Measurements from ENCODE around the gene IGF2BP2.
"Not testable (repeated sequence)": the region's sequence is repeated elsewhere in the genome, so short reads cannot be mapped to it uniquely, and the experiment has no call there.

IGF2BP2 gene

DNA sequence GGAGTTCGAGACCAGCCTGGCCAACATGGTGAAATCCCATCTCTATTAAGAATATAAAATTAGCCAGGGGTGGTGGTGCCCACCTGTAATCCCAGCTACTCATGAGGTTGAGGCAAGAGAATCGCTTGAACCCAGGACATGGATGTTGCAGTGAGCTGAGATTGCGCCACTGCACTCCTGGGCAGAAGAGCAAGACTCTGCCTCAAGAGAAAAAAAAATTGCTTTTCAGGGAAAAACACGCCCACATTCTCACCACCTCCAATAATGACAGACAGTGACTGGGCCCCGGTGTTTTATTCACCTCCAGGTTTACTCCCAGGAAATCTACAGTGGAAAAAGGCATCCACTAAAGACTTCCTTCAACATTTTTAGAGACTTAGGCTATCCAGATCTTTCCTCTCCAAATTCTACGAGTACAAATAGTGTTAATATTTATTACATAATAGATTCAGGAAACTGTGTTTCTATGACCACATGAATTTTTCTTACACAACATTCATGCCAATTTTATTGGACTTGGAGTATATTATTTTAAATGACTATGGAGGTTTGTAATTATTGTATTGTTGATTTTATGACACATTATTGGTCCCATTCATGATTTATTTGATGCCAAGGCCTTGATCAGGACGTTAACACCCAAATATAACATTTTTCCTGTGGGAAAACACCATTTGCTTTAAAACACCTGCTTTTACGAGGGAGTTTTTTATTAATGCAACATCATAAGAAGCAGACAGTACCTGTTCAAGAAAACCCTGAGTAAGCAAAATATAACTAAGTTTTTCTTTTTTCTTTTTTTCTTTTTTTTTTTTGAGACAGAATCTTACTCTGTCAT is 26.6 kb downstream of the IGF2BP2 start:
- DNase-seq, result no peak

GRCh38 chr3:185797108-185797881 is 27.5 kb downstream of the IGF2BP2 start:
- DNase-seq, result no peak

GRCh38 chr3:185796431-185797107 is 28.3 kb downstream of the IGF2BP2 start:
- DNase-seq, result no peak

DNA sequence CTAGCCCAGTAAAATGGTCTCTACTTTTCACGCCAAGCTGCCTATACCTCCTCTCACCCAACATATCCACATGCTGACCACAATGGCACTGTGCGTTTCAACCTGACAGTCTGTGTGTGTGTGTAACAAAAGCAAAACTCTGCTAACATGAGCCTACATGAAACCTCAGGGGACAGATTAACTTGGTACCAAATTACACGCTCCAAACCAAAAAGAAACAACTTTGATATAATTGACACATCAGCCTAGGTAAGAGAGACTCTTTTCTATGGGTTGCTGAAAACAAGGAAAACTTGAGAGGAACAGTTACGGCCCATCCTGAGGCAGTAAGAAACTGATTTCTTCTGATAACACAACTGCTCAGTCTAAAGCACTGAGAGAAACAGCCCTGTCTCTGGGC is 31.5 kb downstream of the IGF2BP2 start:
- no peak for DNase-seq

GRCh38 chr3:185792955-185793354 is 31.9 kb downstream of the IGF2BP2 start:
- DNase-seq, result no peak

DNA sequence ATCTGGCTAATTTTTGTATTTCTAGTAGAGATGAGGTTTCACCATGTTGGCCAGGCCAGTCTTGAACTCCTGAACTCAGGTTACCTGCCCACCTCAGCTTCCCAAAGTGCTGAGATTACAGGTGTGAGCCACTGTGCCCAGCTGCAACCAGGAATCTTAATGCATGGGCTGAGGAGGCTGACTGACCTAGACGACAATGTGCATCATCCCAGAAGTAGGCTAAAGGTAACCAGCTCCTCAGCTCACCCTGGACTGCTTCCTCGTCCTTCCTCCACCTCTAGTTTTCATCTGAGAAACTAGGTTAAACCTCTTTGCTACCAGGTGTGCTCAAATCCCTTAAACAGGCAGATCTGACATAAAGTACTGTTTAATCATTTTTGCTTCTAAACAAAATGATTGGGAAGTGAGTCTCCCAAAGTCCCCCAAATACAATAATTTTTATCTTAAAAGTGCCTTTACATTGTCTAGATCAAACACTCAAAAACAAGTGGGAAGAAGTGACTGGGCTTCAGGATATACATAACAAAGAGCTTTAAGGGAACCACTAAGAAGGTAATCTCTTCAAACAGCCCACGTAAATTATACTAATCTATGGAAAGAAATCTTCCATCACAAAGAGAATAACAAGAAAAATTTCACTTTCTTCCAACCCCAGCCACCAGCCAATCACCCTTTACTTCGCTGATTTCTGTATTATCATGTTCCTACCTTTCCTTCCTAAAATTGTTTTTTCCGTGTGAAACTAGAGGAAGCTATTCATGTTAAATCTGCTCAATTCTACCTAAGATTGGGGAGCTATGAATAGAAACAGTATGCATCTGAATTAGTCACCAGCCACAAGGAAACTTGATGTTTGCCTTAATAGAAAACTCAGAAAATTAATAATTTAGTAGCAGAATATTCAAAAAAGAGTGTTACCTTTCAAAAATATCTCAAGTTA is 34.7 kb downstream of the IGF2BP2 start:
- no peak for DNase-seq

DNA sequence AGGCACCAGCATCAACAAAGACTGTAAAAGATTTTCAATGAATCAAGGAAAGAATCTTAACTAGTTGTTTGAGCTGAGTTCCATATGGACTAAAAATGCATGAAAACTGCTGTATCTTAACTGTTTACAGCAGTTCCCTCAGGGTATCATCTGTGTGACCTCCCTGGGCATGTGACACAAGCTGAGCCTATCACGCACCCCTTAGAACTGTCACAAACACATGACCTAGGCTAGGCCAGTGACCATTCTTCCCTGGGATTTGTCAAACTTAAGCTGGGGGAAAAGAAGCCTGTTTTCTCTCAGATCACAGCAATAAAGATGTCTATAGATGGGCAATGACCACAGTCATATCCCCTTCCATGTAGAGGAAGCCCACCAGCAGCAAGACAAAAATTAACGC is 35.7 kb downstream of the IGF2BP2 start:
- no peak for DNase-seq

DNA sequence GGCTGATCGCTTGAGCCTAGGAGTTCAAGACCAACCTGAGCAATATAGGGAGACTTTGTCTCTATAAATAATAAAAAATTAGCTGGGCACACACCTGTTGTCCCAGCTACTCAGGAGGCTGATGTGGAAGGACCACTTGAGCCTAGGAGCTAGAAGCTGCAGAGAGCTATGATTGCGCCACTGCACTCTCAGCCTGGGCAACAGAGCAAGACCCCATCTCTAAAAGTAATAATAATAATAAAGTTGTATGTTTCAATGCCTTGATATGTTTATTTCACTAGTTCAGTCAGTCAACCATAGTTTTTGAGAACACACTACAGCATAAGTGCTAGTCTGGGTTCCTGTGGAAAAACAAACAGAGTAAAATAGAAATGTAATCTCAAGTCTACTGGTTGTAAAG is 36.5 kb downstream of the IGF2BP2 start:
- DNase-seq, result no peak

- no peak for DNase-seq
Measured at GRCh38 chr3:185786956-185787877, 37.6 kb downstream of the IGF2BP2 start.

DNA sequence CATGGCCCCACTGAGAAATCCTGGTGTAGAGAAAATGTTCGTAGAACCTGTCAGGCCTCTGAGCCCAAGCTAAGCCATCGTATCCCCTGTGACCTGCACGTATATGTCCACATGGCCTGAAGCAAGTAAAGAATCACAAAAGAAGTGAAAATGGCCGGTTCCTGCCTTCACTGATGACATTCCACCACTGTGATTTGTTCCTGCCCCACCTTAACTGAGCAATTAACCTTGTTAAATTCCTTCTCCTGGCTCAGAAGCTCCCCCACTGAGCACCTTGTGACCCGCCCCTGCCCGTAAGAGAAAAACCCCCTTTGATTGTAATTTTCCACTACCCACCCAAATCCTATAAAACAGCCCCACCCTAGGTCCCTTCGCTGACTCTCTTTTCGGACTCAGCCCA is 38.6 kb downstream of the IGF2BP2 start:
- DNase-seq, result not testable (repeated sequence)

GRCh38 chr3:185784317-185784716 is 40.5 kb downstream of the IGF2BP2 start:
- DNase-seq, result no peak

- no peak for DNase-seq
Measured at GRCh38 chr3:185781759-185782158, 43.1 kb downstream of the IGF2BP2 start.

- no peak for DNase-seq
Measured at GRCh38 chr3:185779461-185779860, 45.4 kb downstream of the IGF2BP2 start.

DNA sequence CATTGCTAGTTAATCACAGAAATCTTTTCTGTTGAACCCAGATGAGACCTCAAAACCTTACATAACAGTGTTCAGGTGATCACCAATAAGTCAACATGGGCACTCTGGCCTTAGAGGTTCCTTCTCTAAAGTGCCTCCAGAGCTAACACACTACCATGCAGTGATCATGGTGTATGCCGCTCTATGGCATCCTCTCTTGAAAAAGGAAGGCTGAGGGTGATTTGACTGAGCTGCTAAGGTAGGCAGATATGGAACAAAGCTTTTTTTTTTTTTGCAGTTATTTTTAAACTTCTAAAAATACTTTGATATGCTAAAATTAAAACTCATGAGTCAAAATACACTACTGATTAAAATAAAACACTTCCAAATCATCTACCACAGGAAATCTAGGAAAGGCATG is 46.0 kb downstream of the IGF2BP2 start:
- no peak for DNase-seq

DNA sequence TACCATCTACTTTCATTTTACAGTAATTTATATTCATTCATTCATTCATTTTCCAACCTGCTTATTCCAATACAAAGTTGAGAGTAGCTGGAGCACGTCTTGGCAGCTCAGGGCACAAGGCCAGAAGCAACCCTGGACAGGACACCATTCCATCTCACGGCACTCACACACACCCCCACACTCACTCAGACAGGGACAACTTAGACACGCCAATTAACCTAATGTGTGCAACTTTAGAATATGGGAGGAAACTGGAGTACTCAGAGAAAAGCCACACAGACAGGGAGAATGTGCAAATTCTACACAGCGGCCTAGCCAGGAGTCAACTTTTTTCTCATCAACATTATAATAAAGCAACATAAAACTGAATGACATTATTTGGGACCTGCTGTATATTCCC is 46.7 kb downstream of the IGF2BP2 start:
- DNase-seq, result no peak

GRCh38 chr3:185770109-185770508 is 54.7 kb downstream of the IGF2BP2 start:
- no peak for DNase-seq

- not testable (repeated sequence) for DNase-seq
Measured at GRCh38 chr3:185768578-185768982, 56.3 kb downstream of the IGF2BP2 start.

GRCh38 chr3:185767002-185767688 is 57.7 kb downstream of the IGF2BP2 start:
- no peak for DNase-seq

GRCh38 chr3:185766329-185767001 is 58.4 kb downstream of the IGF2BP2 start:
- DNase-seq, result no peak

DNA sequence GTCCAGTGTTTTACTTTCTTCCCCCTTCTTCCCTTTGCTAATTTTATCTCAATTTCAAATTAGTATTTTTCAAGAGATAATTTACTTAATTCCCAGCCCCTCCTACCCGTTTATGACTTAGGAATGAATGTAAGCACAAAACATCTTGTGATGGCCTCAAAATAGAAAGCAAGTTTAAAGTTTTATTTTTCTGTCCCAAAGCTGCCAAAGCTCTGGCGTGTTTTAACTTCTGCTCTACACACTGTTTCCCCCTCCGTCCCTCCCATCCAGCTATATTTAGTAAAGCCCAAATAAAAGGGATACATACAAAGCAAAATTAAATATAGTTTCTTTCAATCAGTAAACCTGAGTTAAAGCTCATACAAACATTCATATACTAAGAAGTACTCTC is 59.9 kb downstream of the IGF2BP2 start:
- no peak for DNase-seq
